Left renal cortex interstitium (tissue), 4 donors: ENCODE results near the gene USP16. TPM values are rescaled to one million over a fixed set of nuclear protein-coding genes. Genes with fewer than 3 reads are reported as not detected.
"Not testable (repeated sequence)": the region's sequence is repeated elsewhere in the genome, so short reads cannot be mapped to it uniquely, and the experiment has no call there.

Source experiments
- DNase-seq, 4 donors: peaks; one replicate each; pipeline ENCODE4 v3.0.0-alpha.2; 2013; ENCODE audit warnings: low read depth in 4 of 4, low spot score in 2 of 4, missing footprints in 1 of 4
- polyA plus RNA-seq, 4 donors: library from polyadenylated mRNA; unstranded; fragments of 120-200 nt; gene quantifications; one replicate each; pipeline ENCODE4 v1.2.1, GENCODE V29; 2013; ENCODE audit not compliant: insufficient read length in 4 of 4

The USP16 gene
- 10 to 100 TPM; 50.7 to 60.6 (median 55.1) TPM for polyA plus RNA-seq

DNA sequence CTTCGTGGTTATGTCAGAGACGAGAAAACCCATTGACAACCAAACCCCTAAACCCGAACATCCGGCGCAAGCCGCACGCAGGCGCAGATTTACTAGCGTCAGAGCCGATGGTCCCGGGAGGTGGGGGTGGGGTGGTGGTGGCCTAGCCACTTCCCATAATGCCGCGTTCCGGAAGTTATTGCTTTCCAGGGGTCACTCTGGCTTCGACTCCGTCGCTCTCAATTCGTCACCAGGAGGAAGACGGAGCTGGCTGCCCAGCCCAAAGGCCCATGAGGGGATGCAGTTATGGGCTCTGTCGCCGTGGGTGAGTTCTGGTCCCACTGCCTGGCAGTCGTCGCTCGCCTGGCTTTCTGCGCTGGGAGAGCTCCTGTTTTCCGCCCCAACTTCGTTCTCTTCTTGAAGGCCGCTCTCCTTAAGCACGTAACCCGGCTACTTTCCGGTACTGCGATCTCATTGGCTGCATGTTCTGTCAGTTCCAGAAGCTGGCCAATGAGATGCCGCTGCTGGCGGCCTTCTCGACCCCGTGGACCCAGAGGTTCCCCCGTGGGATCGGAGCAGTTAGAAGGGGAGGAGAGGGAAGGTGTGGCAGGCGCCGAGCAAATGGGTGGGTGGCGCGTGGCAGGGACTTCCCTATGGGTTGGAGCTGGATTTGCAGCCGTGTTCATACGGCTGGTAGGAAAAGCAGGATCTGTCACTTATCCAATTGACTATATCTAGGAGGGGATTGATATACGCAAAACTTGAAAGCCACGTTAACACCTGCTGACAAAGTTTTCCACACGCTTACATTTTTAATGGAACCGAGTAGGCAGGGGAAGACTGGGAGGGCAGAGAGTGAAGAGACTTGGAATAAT is at the start of gene USP16:
Gene USP16, plus strand, starts transcription at position 195 of the 854 bp plus-strand sequence. CDS start 3,246 bp downstream, outside the sequence.
- DNase-seq: peak; percentile 97 to 100 (median 99)

DNA sequence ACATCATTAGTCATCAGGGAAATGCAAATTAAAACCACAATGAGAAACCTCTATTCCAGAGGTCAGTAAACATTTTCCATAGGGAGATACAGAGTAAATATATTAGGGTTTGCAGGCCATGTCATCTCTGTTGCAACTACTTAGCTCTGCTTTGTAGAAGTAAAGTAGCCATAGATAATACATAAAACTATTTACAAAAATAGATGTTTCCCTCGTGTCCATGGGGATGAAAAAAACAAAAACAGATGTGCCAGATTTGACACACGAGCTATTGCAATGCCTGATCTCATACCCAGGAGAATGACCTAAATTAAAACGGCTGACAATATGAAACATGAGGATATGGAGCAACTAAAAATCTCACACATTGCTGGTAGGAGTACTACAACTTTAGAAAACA is 49.1 kb upstream of the USP16 start:
- no peak for DNase-seq

DNA sequence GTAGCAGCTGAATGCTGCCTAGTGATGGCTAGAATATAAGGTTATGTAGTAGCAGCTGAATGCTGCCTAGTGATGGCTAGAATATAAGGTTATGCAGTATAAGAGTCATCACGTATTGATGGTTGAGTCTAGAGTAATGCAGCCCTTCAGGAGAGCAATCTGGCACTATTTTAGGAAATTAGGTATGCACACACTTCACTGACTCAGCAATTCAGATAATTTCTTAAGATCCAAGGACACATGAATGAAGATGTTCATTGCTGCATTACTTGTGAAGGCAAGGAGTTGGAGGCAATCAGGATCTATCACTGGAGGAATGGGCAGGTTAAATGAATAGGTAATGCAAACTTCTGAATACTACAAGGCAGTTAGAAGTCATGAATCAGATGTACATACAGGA is 45.4 kb upstream of the USP16 start:
- DNase-seq: no peak

DNA sequence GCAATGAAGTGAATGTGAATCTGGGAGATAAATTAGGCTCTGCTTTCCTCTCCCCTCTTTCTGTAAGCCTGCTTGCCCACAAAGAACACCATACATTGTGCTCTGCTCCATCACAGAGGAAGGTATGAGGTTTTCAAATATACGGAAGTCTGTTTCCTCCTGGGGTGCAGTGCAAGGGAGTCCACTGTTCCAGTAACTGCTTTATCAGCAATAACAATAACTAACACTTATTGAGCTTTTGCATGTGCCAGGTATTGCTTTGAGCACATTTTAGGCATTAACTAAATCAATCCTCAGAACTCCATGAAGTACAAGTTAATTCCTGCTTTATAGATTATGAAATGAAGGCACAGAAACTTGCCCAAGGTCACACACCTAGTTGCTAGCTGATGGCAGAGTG is 41.8 kb upstream of the USP16 start:
- DNase-seq: no peak

DNA sequence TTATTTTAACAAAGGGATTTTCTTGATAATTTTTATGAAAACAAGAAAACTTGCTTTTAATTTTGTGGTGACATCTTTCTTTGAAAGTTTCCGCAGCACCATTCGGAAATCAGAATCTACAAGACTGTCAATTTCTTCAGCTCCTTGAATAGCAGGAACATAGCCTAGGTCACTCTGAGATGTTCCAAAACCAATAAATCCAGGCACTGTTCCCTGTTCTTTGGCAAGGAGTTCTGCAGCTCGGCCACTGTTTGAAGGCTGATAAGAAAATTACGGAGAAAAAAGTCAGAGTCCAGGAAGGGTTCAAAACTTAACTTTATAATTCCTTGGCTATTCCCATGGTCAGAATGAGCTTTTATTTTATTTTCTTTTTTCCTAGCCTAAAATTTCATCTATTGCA is 37.8 kb upstream of the USP16 start:
- DNase-seq: no peak

DNA sequence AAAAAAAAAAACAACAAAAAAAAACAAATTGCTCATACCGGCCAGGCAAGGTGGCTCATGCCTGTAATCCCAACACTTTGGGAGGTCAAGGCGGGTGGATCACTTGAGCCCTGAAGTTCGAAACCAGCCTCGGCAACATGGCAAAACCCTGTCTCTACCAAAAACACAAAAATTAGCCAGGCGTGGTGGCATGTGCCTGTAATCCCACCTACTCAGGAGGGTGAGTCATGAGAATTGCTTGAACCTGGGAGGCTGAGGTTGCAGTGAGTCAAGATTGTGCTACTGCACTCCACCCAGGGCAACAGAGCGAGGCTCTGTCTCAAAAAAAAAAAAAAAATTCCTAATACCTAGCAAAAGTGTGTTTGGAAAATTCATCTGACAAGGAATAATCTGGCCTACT is 36.3 kb upstream of the USP16 start:
- not testable (repeated sequence) for DNase-seq

DNA sequence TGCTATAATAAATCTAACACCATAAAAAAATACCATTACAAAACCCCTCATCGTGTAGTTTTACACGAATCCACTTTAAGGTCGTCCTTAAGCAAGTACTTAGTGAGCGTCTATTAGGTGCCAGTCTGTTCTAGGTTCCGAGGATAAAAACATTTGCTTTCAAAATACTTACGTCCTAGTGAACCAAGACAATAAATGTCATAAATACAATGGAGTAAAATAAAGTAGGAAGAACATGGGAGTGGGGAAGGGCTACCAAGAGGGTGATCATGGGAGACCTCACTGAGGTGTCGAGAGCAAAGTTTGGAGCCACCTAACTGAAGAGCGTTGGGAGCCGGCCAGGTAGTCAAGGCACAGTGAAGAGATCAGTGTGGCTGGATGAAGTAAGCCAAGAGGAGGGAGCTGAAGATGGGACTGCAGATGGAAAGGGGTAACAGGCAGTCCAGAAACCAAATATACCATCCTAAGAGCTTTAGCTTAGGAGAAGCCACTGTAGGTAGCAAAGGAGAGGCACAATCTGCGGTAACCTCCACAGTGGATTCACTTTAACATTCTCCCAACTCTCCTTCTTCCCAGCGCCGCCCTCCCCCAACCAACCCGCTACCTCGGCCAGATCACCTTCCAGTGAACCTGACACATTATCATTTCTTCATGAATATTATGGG is 32.5 kb upstream of the USP16 start:
- no peak for DNase-seq

DNA sequence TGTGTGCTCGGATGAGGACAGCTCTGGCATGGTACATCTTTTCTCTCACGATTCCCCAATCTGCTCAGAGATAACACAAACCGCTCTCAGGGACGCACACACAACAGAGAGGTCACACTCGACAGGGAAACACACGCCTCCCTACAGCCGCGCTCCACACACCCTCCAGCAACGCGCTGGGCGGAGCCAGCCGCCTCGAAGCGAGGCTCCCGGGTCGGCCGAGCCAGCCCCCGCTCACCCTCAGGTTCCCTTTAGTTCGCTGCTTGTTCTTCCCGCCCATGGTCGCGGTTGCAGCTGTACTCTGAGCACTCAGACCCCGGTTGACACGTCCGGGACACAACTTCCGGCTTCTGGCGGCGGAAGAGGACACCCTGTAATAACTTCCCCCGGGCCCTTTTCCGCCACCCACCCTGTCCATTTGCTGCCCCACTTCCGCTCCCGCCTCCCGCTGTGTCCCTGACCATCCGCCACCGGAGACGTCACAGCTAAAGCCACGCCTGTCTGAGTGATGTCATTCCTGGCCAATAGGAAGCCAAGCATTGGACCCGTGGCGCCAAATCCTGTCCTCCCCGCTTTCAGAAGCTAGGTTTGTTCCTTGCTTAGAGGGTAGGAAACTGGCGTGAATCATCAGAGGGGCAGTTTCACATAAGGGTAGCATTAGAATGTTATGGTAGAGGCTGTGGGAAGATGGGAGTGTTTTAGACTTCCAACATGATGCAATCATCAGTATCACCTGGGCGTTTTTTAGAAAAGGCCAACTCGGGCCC is 31.8 kb upstream of the USP16 start, which contains the start of gene LTN1:
Gene LTN1, minus strand, starts transcription at position 352 of the 767 bp plus-strand sequence. Its CDS starts 72 bp downstream, at position 280.
- peak; percentile 96 to 99 (median 98) for DNase-seq

DNA sequence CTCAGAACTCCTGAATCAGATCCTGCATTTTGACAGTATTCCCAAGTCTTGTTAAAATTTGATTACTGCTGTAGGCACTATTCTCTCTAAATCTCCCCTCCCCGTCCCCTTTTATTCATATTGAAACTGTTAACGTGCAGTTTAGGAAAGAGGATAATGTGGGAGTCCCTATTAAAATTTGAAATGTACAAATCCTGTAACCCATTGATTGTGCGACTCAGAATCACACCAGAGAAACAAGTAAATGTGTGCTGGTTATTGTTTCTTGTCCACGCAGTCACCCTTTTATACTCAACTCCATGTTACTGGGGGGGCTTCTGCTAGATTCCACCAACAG is 31.2 kb upstream of the USP16 start:
- DNase-seq: no peak

DNA sequence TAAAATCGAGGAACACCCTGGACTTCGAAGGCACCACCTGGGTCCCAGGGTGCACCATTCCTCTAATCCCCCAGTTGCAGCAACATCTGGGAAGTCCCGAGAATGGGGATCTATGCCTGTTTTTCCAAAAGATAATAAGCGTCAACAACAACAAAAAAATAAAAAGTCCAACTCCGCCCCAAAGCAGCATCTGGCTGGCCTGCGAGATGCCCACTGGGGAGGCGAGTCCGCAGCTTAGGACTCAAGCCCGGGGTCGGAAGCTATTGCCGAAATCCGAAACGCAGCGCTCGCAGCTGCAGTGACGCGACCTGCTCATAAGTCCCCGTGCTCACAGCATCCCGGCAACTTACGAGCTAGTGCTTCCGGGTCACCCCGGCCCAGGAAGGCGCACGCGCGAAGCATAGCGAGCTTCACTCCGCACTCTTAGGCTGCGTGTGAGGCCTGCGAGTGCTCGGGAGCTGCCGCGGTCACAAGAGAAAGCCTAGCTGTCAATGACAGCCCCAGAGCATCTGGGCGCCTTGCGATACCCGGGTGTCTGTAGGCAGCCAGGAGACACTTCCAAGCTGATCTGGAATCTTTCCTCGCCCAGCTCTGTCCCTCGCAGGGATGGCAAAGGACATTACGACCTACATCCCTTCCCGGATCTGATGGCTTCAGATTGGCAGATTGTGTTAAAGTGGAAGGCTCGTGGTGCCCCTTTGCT is 21.9 kb upstream of the USP16 start:
- peak; percentile 87 to 93 (median 91) for DNase-seq

DNA sequence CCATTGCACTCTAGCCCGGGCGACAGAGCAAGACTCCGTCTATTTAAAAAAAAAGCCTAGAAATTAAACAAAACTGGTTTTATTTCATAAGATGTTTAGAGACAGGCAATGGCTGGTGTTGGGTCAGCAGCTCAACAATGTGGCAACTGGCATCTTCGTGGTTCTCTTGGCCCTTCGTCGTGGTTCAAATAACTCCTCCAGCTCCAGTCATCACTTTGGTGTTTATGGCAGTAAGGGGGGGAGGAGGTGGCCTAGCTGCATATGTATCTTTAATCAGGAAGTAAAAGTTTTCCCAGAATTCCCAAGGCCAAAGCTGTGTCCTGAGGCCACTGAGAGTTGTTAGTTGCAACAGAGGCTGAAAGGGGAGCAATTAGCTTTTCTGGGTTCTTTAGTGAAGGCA is 18.8 kb upstream of the USP16 start:
- no peak for DNase-seq

DNA sequence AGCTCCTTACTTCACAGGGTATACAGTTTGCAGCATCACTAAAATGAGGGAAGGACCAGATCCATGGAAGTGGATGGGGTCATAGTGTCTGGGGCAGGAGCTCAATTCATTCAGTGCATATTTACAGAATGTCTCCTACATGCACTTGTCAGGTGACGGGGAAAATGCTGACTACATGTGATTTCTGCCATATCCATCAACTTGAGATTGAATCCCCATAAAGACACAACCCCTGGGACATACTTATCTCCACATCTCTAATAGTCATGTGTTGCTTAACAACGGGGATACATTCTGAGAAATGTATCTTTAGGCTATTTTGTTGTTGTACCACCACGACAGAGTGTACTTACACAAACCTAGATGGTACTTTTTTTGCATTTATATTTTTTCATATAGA is 17.3 kb upstream of the USP16 start:
- no peak for DNase-seq

DNA sequence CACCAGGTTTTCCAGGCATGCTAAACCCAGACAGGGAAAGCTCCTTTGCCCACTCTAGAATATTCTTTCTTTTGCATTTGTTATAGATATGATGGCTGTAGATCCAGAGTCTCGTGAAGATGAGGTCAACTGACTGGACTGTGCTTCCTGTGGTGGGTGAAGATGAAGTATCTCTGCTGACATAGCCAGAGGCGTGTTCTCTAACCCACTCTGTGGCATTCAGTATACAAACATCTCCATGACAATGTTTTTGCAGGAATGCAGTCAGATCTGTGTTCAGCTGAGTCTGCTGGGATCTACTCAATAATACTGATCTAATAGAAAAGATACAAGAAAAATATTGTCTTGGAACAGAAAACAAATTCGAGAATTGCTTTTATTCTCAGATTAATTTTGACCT is 16.7 kb upstream of the USP16 start:
- DNase-seq: no peak

DNA sequence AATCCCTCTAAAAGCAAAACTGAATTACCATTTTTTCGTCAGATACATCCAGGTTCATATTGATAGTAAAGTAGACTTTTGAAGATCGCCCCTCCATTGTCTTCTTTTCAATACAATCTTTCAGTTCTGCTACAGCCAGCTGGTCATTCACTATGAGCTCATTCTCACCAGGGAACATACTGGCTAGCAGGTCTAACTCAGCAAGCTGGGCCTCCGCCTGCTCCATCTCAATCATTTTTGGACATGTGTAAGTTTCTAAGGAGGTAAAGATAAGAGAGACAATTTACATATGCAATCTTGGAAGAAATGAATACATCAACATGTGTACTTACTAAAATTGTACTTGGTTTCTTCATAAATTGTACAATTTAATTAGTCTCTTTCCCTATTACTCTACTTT is 16.1 kb upstream of the USP16 start:
- DNase-seq: no peak

DNA sequence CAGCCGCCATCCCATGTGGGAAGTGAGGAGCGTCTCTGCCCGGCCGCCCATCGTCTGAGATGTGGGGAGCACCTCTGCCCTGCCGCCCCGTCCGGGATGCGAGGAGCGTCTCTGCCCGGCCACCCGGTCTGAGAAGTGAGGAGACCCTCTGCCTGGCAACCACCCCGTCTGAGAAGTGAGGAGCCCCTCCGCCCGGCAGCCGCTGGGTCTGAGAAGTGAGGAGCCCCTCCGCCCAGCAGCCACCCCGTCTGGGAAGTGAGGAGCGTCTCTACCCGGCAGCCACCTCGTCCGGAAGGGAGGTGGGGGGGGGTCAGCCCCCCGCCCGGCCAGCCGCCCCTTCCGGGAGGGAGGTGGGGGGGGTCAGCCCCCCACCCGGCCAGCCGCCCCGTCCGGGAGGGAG is 13.2 kb upstream of the USP16 start:
- not testable (repeated sequence) for DNase-seq

DNA sequence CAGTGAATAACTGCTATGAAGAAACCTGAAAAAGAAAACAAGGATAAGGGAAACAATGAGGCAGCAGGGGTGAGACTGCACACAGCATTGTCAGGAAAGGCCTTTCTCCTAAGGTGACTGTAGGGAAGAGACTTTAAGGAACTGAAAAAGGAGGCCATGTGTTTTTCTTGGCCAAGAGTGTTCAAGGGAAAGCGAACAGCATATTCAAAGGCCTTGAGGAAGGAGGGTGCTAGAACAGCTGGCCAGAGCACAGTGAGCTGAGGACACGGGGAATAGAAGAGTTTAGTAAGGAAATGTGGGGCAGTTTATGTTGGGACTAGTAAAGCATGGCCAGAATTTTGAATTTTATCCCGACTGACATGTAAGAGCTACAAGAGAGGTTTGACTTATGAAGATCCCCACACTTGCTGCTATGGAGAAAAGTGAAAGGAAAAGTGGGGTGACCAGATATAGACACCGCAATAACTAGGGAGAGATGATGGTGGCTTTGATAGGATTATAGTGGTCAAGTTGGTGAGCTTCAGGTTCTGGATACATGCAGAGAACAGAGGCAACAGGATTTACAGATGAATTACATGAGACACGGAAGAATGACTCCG is 6.7 kb upstream of the USP16 start:
- DNase-seq: no peak

DNA sequence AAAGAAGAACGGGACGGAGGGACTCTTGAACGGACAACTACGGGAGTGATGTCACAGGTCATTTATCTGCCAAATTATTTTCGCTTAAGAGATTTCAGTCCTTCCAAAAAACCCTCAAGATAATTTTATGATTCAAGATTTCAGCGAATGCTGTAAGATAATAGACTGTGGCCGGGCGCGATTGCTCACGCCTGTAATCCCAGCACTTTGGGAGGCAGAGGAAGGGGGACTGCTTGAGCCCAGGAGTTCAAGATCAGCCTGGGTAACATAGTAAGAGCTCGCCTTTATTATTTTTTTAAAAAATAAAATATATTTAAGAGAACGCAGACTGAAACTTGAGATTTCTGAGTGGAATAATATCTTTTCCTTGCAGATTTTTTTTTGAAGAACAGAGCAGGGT is 5.9 kb upstream of the USP16 start:
- no peak for DNase-seq

DNA sequence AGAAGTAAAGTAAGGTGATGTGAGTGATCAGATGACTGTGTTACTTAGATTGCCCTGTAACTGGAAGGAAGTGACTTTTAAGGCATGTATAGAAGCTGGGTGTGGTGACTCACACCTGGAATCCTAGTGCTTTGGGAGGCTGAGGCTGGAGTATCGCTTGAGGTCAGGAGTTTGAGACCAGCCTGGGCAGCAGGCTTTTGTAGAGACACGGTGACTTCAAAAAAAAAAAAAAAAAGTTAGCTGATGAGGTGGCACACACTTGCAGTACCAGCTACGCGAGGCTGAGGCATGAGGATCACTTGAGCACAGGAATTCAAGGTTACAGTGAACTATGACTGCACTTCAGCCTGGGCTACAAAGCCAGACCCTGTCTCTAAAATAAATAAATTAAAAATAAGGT is 2.3 kb upstream of the USP16 start:
- DNase-seq: no peak

DNA sequence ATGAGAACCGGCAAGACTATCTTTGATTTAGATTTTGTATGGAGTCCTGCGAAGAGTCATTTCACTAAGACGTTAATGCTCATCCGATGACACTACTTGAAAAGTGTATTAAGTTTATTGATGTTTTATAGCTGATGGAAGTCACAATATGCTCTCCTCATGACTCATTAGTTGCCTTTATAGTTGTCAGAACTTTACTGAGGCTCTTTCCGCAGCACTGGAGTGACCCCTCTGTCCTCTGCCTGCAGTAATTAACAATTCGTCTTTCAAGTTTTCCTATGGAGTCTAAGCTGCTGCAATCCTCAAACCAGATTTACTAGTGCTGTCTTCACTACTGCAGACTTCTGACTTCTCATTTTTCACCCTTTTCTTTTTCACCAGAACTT is 853 bp downstream of the USP16 start:
- DNase-seq: no peak

DNA sequence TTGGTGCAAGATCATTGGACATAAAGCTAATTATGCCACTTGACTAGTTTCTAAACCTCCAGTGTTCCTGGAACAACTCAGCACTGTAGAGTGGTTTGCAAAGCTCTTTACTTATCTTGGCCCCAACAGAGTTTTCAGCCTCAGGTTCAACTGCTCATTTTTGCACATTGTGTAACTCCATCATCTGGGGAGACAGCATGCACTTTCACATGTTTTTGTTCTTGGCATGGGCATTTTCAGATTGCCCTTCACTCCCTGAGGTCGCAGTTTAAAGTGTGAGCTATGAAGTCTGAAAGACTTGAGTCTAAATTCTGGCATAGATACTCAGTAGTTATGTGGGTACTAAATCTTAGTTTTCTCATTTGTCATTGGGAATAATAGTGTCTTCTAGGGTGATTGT is 5.1 kb downstream of the USP16 start:
- no peak for DNase-seq
